Measurements from ENCODE around the gene EYA2. TPM values are rescaled to one million over a fixed set of nuclear protein-coding genes. Genes with fewer than 3 reads are reported as not detected.

Gene EYA2
- total RNA-seq, 1 donor from 2014 or later: 9.0 TPM

DNA sequence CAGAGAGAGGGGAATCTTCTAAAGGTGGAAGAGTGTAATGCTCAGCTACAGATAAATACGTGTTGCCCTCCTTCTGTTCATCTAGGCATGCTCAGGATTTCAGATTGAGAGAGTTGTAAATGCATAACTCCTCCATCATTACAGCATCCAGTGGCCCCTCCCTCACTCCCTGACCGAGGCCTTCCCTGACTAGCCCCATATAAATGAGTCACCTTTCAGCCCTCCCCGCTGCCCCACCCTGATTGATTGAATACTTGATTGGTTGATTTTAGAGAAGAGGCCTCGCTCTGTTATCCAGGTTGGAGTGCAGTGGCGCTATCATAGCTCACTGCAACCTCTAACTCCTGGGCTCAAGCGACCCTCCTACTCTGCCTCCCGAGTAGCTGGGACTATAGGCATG lies 193.7 kb downstream of the EYA2 start:
- DNase-seq (ENCODE audit: low spot score in 2 of 2, unreplicated experiment in 2 of 2): no peak
- Mint-ChIP-seq H3K9me3 (peaks cover 3% of the 10 kb centered on the region), H3K4me3 (no peak overlapping the region), H3K4me1 (no peaks in the 10 kb centered on the region), H3K27ac (no peak overlapping the region), H3K27me3 (ENCODE audit: low read depth) (no peaks in the 10 kb centered on the region), H3K36me3 (peaks cover 2% of the 10 kb centered on the region)
- TF ChIP-seq, protein P1, sequence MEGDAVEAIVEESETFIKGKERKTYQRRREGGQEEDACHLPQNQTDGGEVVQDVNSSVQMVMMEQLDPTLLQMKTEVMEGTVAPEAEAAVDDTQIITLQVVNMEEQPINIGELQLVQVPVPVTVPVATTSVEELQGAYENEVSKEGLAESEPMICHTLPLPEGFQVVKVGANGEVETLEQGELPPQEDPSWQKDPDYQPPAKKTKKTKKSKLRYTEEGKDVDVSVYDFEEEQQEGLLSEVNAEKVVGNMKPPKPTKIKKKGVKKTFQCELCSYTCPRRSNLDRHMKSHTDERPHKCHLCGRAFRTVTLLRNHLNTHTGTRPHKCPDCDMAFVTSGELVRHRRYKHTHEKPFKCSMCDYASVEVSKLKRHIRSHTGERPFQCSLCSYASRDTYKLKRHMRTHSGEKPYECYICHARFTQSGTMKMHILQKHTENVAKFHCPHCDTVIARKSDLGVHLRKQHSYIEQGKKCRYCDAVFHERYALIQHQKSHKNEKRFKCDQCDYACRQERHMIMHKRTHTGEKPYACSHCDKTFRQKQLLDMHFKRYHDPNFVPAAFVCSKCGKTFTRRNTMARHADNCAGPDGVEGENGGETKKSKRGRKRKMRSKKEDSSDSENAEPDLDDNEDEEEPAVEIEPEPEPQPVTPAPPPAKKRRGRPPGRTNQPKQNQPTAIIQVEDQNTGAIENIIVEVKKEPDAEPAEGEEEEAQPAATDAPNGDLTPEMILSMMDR (IDR thresholded peaks at IDR 0.05; ENCODE audit: unreplicated experiment): no peak

DNA sequence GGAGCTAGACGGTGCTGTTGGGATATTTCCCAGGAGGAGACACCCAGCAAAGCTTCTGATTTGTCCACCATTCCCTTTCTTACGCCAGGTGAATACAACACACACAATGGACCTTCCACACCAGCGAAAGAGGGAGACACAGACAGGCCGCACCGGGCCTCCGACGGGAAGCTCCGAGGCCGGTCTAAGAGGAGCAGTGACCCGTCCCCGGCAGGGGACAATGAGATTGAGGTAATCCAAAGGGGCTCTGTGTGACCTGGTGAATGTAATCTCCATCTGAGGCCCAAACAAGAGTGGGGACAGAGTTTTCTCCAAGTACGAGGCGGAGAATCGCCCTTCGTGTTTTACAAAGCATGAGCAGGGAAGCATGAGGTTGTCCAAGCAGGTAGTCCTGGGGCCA lies 194.5 kb downstream of the EYA2 start:
- Mint-ChIP-seq H3K27me3 (ENCODE audit: low read depth) (no peaks in the 10 kb centered on the region), H3K4me1 (no peaks in the 10 kb centered on the region), H3K9me3 (peaks cover 3% of the 10 kb centered on the region), H3K27ac (no peak overlapping the region), H3K4me3 (no peak overlapping the region), H3K36me3 (peaks cover 1% of the 10 kb centered on the region)
- DNase-seq (ENCODE audit: low spot score in 2 of 2, unreplicated experiment in 2 of 2): no peak
- TF ChIP-seq, protein P1 (IDR thresholded peaks at IDR 0.05; ENCODE audit: unreplicated experiment): no peak

DNA sequence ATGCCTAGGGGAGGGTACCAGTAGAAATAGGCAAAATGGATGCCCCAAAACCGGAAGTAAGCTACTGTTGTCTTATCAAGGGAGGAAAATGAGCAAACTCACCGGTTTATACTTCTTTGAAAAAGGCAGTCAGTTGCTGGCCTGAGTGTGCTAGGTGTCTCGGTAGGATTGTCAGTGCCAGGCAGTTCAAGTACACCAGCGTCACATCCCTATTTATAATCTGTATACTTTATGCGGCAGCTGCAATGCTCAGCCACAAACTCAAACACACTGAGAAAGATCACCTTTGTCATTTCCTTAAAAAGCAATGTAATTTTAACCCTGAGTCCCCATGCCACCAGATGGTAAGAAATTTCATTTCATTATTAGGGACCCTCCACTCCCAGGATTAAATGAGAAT lies 196.2 kb downstream of the EYA2 start:
- H3K9me3 Mint-ChIP-seq: peaks cover 9% of the 10 kb centered on the region
- TF ChIP-seq, protein P1 (IDR thresholded peaks at IDR 0.05; ENCODE audit: unreplicated experiment): no peak
- peaks cover 11% of the 10 kb centered on the region for H3K36me3 Mint-ChIP-seq
- no peaks in the 10 kb centered on the region for H3K27me3 Mint-ChIP-seq (ENCODE audit: low read depth)
- no peak overlapping the region for H3K27ac Mint-ChIP-seq
- DNase-seq (ENCODE audit: low spot score in 2 of 2, unreplicated experiment in 2 of 2): no peak
- H3K4me3 Mint-ChIP-seq: no peak overlapping the region
- no peaks in the 10 kb centered on the region for H3K4me1 Mint-ChIP-seq

DNA sequence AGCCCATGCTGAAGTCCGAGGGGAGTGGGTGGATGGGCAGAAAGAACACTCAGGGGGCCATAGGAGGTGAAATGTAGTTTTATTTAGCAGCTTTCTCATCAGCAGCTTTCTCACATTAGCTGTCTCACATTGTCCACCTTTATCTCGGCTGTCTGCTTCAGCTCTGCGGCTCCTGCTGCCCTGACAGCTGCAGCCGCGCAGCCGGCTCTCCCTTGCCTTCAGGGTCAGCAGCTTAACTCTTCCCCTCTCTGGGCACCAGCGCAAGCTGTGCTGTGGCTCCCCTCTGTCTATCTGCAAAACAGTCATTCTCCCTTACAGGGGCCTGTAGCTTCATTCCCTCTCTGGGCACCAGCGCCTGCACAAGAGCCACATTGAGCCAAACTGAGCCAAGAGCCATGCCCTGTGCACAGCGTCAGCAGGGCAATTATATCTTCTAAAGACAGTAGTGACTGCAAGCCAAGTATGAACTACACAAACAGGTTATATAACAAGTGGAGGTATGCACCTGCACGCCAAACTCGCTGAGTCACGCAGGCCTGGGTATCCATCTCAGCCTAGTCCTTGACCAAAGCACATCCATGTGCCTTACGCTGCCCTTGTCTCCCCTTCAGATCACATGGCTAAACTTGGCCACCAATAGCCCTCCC lies 198.8 kb downstream of the EYA2 start:
- no peaks in the 10 kb centered on the region for H3K4me1 Mint-ChIP-seq
- no peak overlapping the region for H3K27ac Mint-ChIP-seq
- no peak for DNase-seq (ENCODE audit: low spot score in 2 of 2, unreplicated experiment in 2 of 2)
- TF ChIP-seq, protein P1 (IDR thresholded peaks at IDR 0.05; ENCODE audit: unreplicated experiment): no peak
- H3K9me3 Mint-ChIP-seq: peaks cover 25% of the 10 kb centered on the region
- no peaks in the 10 kb centered on the region for H3K27me3 Mint-ChIP-seq (ENCODE audit: low read depth)
- no peak overlapping the region for H3K4me3 Mint-ChIP-seq
- peaks cover 29% of the 10 kb centered on the region for H3K36me3 Mint-ChIP-seq

DNA sequence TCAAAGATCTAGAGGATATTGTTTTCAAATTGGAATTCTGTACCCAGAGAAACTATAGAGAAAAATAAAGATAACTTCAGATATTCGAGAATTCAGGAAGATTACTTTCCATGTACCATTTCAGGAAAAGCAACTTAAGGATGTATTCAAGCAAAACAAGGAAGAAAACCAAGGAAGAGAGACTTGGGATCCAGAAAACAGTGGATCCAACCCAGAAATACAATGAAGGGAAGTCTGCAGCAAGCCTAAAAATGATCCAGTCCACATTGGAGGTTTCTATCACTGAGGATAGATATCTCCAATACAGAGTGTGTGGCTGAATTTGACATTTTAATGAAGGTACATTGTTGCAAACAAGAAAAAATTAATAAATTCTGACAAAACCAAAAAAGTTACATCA lies 201.0 kb downstream of the EYA2 start:
- no peaks in the 10 kb centered on the region for H3K27me3 Mint-ChIP-seq (ENCODE audit: low read depth)
- H3K36me3 Mint-ChIP-seq: peaks cover 34% of the 10 kb centered on the region
- TF ChIP-seq, protein P1 (IDR thresholded peaks at IDR 0.05; ENCODE audit: unreplicated experiment): no peak
- H3K4me3 Mint-ChIP-seq: no peak overlapping the region
- no peak overlapping the region for H3K27ac Mint-ChIP-seq
- no peaks in the 10 kb centered on the region for H3K4me1 Mint-ChIP-seq
- peaks cover 27% of the 10 kb centered on the region for H3K9me3 Mint-ChIP-seq
- DNase-seq (ENCODE audit: low spot score in 2 of 2, unreplicated experiment in 2 of 2): no peak
